GM19324 (cell line): Measurements from ENCODE around the gene RDX.
"Not testable (repeated sequence)": the region's sequence is repeated elsewhere in the genome, so short reads cannot be mapped to it uniquely, and the experiment has no call there.

Source experiments
- ATAC-seq: cut with Tn5 transposase; IDR thresholded peaks from one replicate; pipeline ENCODE4 v1.9.1; 2021; ENCODE audit warnings: mild to moderate bottlenecking, moderate library complexity; ENCODE audit not compliant: unreplicated experiment, low FRiP score

The RDX gene

GRCh38 chr11:110306019-110306388 is 9.6 kb upstream of the RDX start:
- ATAC-seq = not testable (repeated sequence)

GRCh38 chr11:110305169-110306018 is 9.0 kb upstream of the RDX start:
- no peak for ATAC-seq

- no peak for ATAC-seq
Observed at GRCh38 chr11:110303414-110303826, 7.0 kb upstream of the RDX start.

GRCh38 chr11:110301577-110301976 is 5.2 kb upstream of the RDX start:
- no peak for ATAC-seq

GRCh38 chr11:110301032-110301431 is 4.6 kb upstream of the RDX start:
- no peak for ATAC-seq

- no peak for ATAC-seq
Observed at GRCh38 chr11:110299006-110299785, 2.8 kb upstream of the RDX start.

GRCh38 chr11:110298301-110298765 is 1.9 kb upstream of the RDX start:
- no peak for ATAC-seq

- no peak for ATAC-seq
Observed at GRCh38 chr11:110297726-110298300, 1.4 kb upstream of the RDX start.

GRCh38 chr11:110297076-110297725 is 787 bp upstream of the RDX start:
- no peak for ATAC-seq

GRCh38 chr11:110295531-110296225 is 736 bp downstream of the RDX start:
- ATAC-seq = peak; percentile 50

- ATAC-seq = no peak
Observed at GRCh38 chr11:110295086-110295485, 1.3 kb downstream of the RDX start.

- ATAC-seq = no peak
Observed at GRCh38 chr11:110294509-110294908, 1.9 kb downstream of the RDX start.

GRCh38 chr11:110293389-110293788 is 3.0 kb downstream of the RDX start:
- ATAC-seq = no peak

GRCh38 chr11:110292146-110292545 is 4.3 kb downstream of the RDX start:
- ATAC-seq = not testable (repeated sequence)

- no peak for ATAC-seq
Observed at GRCh38 chr11:110290591-110291334, 5.7 kb downstream of the RDX start.

GRCh38 chr11:110289472-110289871 is 6.9 kb downstream of the RDX start:
- no peak for ATAC-seq

- no peak for ATAC-seq
Observed at GRCh38 chr11:110287537-110287936, 8.9 kb downstream of the RDX start.

- no peak for ATAC-seq
Observed at GRCh38 chr11:110286298-110287040, 9.9 kb downstream of the RDX start.

GRCh38 chr11:110283862-110284261 is 12.6 kb downstream of the RDX start:
- ATAC-seq = no peak
